ENCODE measurements around the gene ANKRD29.

DNA sequence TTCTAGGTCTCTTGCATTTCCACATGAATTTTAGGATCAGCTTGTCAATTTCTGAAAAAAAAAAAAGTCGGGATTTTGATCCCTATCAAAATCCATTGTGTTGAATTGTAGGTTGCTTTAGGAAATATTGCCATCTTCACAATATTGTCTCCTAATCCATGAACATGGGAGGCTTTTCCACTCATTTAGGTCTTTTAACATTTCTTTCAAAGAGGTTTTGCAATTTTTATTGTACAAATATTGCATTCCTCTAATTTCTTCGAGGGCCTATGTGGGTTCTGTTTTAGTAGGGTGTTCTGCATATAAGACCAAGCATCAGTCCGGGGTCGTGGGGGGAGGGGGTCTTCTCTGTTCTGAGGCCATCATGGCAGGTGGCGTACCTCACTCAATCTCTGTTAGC is 25.8 kb upstream of the ANKRD29 start:
- TF ChIP-seq EZH2 (IDR thresholded peaks at IDR 0.05; ENCODE audit: borderline replicate concordance, low read depth, low read length, severe bottlenecking) (no peak), POLR2A (IDR thresholded peaks at IDR 0.05; ENCODE audit: low read depth, low read length) (no peak), JUN (IDR thresholded peaks at IDR 0.05; ENCODE audit: borderline replicate concordance, insufficient read depth, insufficient read length, low read depth) (no peak), POLR2AphosphoS5 (IDR thresholded peaks at IDR 0.05; ENCODE audit: insufficient read depth, low read depth, low read length) (no peak), GATA2 (IDR thresholded peaks at IDR 0.05; ENCODE audit: insufficient read depth, insufficient read length, low read depth, low read length) (no peak)
- TF ChIP-seq, protein P1, sequence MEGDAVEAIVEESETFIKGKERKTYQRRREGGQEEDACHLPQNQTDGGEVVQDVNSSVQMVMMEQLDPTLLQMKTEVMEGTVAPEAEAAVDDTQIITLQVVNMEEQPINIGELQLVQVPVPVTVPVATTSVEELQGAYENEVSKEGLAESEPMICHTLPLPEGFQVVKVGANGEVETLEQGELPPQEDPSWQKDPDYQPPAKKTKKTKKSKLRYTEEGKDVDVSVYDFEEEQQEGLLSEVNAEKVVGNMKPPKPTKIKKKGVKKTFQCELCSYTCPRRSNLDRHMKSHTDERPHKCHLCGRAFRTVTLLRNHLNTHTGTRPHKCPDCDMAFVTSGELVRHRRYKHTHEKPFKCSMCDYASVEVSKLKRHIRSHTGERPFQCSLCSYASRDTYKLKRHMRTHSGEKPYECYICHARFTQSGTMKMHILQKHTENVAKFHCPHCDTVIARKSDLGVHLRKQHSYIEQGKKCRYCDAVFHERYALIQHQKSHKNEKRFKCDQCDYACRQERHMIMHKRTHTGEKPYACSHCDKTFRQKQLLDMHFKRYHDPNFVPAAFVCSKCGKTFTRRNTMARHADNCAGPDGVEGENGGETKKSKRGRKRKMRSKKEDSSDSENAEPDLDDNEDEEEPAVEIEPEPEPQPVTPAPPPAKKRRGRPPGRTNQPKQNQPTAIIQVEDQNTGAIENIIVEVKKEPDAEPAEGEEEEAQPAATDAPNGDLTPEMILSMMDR (IDR thresholded peaks at IDR 0.05; ENCODE audit: extremely low read depth in 1 of 2, insufficient read depth in 1 of 2, low read depth in 1 of 2, low read length in 2 of 2) = no peak
- TF ChIP-seq, protein P2, sequence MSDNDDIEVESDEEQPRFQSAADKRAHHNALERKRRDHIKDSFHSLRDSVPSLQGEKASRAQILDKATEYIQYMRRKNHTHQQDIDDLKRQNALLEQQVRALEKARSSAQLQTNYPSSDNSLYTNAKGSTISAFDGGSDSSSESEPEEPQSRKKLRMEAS (IDR thresholded peaks at IDR 0.05; ENCODE audit: insufficient read depth, insufficient read length) = no peak
